GM10266 (cell line): Measurements from ENCODE around the gene GNAZ.

Source experiments
- DNase-seq: peaks from one replicate; pipeline ENCODE4 v3.0.0; 2012; ENCODE audit errors: extremely low spot score
- CTCF ChIP-seq: IDR thresholded peaks from 2 replicates; pipeline ENCODE4 v1.5.1; 2012; ENCODE audit warnings: mild to moderate bottlenecking, low read depth; ENCODE audit not compliant: control insufficient read depth, insufficient read depth; ENCODE audit errors: missing control alignments

The GNAZ gene

DNA sequence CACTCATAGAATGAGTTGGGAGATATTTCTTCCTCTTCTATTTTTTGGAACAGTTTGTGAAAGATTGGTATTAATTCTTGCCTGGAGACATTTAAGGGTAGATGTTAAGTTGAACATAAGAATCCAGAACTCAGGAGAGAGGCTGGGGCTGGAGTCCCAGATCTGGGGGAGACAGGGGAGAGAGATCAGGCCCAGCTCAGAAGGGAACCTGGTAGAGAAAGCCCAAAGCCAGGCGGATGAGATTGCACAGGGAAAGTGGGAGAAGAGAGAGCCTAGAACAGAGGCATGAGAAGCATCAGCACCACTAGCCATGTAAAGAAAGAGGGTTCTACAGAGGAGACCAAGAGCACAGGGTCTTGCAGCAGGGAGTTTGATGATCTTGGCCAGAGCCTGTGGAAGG, 13.0 kb upstream of the GNAZ start:
- no peak for TF ChIP-seq CTCF
- no peak for DNase-seq

- no peak for DNase-seq
- no peak for TF ChIP-seq CTCF
Observed at GRCh38 chr22:23058063-23058462, 12.3 kb upstream of the GNAZ start.

GRCh38 chr22:23058481-23059283, 11.6 kb upstream of the GNAZ start:
- no peak for DNase-seq
- TF ChIP-seq CTCF: no peak

DNA sequence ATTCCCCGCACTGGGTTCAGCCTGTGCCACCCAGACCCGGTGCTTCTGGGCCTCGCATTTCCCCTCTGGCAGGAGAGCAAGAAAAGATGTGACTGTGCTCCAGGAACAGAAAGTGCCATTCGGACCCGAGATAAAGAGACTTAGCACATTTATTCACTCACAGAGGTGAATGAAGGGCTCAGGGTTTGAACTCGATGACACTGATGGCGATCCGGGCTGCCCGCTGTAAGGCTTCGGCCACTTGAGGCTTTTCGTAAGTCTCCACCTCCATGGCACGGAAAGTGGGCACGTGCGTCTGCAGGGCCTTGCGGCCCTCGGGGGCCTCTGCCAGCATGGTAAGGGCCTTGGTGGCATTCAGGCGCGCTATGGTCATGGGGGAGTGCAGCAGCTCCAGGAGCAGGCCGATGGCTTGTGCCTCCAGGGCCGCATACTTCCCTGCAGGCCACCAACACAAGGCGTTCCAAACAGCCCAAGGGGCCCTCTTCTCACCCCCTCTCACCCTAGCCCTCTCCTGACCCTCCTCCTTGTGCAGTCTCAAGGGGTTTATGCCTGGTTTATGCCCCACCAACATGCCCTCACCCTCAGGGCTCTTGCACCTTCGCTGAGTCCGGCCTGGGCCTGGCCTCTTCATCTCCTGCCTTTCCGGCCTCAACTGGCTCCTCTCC, 10.9 kb upstream of the GNAZ start:
- TF ChIP-seq CTCF: no peak

GRCh38 chr22:23060612-23061400, 9.5 kb upstream of the GNAZ start:
- no peak for DNase-seq
- TF ChIP-seq CTCF: no peak

More for the DNA sequence above, 10.9 kb upstream of the GNAZ start:
- no peak for DNase-seq

DNA sequence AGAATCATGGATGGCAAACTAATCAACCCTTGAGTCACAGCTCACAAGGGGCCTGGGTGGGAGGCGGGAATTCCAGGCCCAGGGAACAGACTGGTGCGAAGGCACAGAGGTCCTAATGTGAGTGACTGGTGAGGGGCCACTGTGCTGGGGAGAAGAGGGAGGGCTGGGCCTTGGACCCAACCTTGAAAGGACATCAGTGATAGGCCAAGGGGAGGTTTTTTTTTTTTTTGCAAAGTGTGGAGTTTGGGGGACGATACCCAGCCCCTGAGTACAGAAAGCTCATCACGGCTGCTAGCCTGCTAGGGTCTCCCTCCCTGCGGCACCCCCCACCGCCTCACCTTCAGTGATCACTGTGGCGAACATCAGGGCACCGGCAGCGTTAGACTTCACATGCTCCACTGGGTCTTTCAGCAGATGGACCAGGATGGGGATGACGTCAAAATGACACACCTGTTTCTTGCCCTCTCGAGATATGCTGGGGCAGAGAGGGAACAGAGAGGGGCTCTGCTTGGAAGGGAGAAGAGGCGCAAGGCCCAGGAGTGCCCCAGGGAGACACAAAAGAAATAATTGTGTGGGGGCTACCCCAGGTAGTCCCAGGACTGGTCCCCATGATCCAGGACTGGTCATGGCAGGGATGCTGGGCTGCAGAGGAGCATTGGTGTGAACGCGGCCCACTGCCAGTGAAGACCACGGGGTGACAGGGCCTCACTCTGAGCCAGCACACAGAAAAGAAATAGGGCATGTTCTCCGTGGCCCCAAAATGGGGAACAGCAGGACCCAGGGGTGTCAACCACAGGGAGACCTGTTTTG, 8.6 kb upstream of the GNAZ start:
- no peak for DNase-seq
- TF ChIP-seq CTCF: no peak
